Measurements from ENCODE around the gene ADGRE1.

ADGRE1 gene

DNA sequence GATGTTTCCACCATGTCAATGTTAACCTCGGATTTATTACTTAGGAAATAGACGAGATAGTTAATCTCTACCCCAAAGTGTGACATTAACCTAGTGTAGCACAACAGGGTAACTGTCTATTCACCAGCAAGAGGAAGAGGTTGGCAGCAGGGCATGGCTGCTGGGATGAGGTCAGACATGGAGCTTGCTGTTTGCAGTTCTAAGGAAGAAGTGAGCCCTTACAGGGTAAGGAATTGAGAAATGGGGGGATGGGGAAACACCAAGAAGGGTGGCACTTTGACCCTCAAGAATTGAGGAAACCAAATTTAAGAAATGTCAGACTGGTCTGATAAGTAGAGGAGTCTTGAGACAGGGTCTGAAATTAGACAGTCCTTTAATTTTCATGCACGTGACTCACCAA lies 71.4 kb downstream of the ADGRE1 start:
- Histone ChIP-seq H3K23ac (ENCODE audit: low read length) (no peak overlapping the region), H3K27me3 (ENCODE audit: insufficient read depth, low read length) (no peaks in the 10 kb centered on the region), H4K8ac (ENCODE audit: low read depth, low read length) (no peak overlapping the region), H3K36me3 (ENCODE audit: control insufficient read depth in 1 of 2, insufficient read depth in 2 of 2, low read length in 2 of 2) (no peaks in the 10 kb centered on the region), H3K27ac (ENCODE audit: low read depth, low read length) (no peak overlapping the region), H2AFZ (ENCODE audit: insufficient read depth, low read length, poor library complexity) (no peak overlapping the region), H4K12ac (ENCODE audit: low read depth, low read length) (no peak overlapping the region), H3K9me3 (ENCODE audit: insufficient read depth, low read depth, low read length) (peaks cover 9% of the 10 kb centered on the region), H2AK5ac (ENCODE audit: low read length) (no peak overlapping the region), H3K14ac (ENCODE audit: low read length) (no peak overlapping the region), H3K4me2 (ENCODE audit: low read length) (no peak overlapping the region), H3K4me1 (ENCODE audit: control insufficient read depth in 1 of 2, insufficient read depth in 2 of 2, low read length in 2 of 2) (no peaks in the 10 kb centered on the region), H3K9ac (ENCODE audit: low read length) (no peak overlapping the region), H2BK5ac (ENCODE audit: low read depth, low read length, poor library complexity) (no peak overlapping the region), H3K79me1 (ENCODE audit: low read length) (no peaks in the 10 kb centered on the region), H3K4ac (ENCODE audit: low read depth, low read length) (no peak overlapping the region), H3K4me3 (ENCODE audit: low read depth, low read length) (no peak overlapping the region), H4K91ac (ENCODE audit: low read depth, low read length) (no peak overlapping the region), H2BK120ac (ENCODE audit: insufficient read depth, low read length, poor library complexity) (no peak overlapping the region), H3K79me2 (ENCODE audit: control insufficient read depth, insufficient read depth, low read length, poor library complexity) (no peaks in the 10 kb centered on the region), H2BK12ac (ENCODE audit: low read length) (no peak overlapping the region), H3K18ac (ENCODE audit: low read length) (no peak overlapping the region)
- no peak for DNase-seq
- WGBS (ENCODE audit: extremely low coverage, insufficient coverage, insufficient read length), result no CpG with 5 or more reads among the region's 3 CpGs

DNA sequence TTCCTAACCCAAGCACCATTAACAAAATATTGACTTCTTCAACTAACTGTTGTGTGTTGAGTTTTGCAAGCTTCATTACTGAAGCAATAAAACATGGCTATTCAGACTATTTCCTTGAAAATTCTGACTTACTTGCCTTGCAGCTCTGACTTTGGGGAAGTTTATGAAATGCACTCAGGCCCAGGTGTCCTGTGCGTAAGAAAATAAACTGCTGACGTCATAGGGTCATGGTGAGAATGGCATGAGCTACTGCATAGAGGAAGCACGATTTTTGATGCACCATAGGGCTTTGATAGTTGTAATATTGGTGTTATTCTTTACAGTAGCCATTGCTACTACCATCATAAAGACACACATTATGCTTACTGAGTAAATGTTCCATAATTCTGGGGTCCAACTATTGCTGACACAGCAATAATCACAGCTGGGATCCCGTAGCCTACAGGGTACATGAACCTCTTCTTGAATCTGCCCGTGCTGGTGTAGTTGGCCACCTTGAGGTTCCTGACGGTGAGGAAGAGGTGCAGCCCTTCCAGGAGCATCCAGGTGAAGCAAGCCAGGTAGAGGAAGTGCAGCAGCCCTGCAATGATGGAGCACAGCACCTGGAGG lies 76.0 kb downstream of the ADGRE1 start:
- H3K79me2 ChIP-seq (ENCODE audit: control insufficient read depth, insufficient read depth, low read length, poor library complexity), result no peaks in the 10 kb centered on the region
- no peak for DNase-seq
- H3K27ac ChIP-seq (ENCODE audit: low read depth, low read length), result no peak overlapping the region
- no peak overlapping the region for H3K23ac ChIP-seq (ENCODE audit: low read length)
- WGBS (ENCODE audit: extremely low coverage, insufficient coverage, insufficient read length), result no CpG with 5 or more reads among the region's 6 CpGs
- no peak overlapping the region for H4K8ac ChIP-seq (ENCODE audit: low read depth, low read length)
- no peaks in the 10 kb centered on the region for H3K79me1 ChIP-seq (ENCODE audit: low read length)
- no peak overlapping the region for H2BK12ac ChIP-seq (ENCODE audit: low read length)
- no peak overlapping the region for H2BK120ac ChIP-seq (ENCODE audit: insufficient read depth, low read length, poor library complexity)
- no peaks in the 10 kb centered on the region for H3K36me3 ChIP-seq (ENCODE audit: control insufficient read depth in 1 of 2, insufficient read depth in 2 of 2, low read length in 2 of 2)
- no peak overlapping the region for H3K9ac ChIP-seq (ENCODE audit: low read length)
- H4K91ac ChIP-seq (ENCODE audit: low read depth, low read length), result no peak overlapping the region
- H2BK5ac ChIP-seq (ENCODE audit: low read depth, low read length, poor library complexity), result no peak overlapping the region
- no peaks in the 10 kb centered on the region for H3K27me3 ChIP-seq (ENCODE audit: insufficient read depth, low read length)
- no peak overlapping the region for H2AFZ ChIP-seq (ENCODE audit: insufficient read depth, low read length, poor library complexity)
- peaks cover 12% of the 10 kb centered on the region for H3K9me3 ChIP-seq (ENCODE audit: insufficient read depth, low read depth, low read length)
- no peaks in the 10 kb centered on the region for H3K4me1 ChIP-seq (ENCODE audit: control insufficient read depth in 1 of 2, insufficient read depth in 2 of 2, low read length in 2 of 2)
- no peak overlapping the region for H3K4me2 ChIP-seq (ENCODE audit: low read length)
- H2AK5ac ChIP-seq (ENCODE audit: low read length), result no peak overlapping the region
- H3K4me3 ChIP-seq (ENCODE audit: low read depth, low read length), result no peak overlapping the region
- H3K4ac ChIP-seq (ENCODE audit: low read depth, low read length), result no peak overlapping the region
- no peak overlapping the region for H3K14ac ChIP-seq (ENCODE audit: low read length)
- H4K12ac ChIP-seq (ENCODE audit: low read depth, low read length), result no peak overlapping the region
- H3K18ac ChIP-seq (ENCODE audit: low read length), result no peak overlapping the region

DNA sequence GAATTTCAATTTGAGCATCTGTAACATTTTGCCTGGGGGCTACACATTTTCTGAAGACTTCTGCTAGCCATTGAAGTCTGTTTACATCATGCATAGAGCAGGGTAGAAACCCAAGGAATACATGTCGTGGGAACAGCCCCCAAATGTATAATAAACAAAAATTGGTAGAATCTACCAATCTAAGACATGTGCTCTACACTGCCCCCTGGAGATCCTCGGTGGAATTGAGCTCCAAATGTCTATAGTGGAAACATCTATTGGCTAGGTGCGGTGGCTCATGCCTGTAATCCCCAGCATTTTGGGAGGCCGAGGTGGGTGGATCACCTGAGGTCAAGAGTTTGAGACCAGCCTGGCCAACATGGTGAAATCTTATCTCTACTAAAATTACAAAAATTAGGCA lies 76.6 kb downstream of the ADGRE1 start:
- Histone ChIP-seq H3K4ac (ENCODE audit: low read depth, low read length) (no peak overlapping the region), H2AFZ (ENCODE audit: insufficient read depth, low read length, poor library complexity) (no peak overlapping the region), H3K18ac (ENCODE audit: low read length) (no peak overlapping the region), H2BK5ac (ENCODE audit: low read depth, low read length, poor library complexity) (no peak overlapping the region), H3K9me3 (ENCODE audit: insufficient read depth, low read depth, low read length) (peaks cover 11% of the 10 kb centered on the region), H3K27me3 (ENCODE audit: insufficient read depth, low read length) (no peaks in the 10 kb centered on the region), H4K91ac (ENCODE audit: low read depth, low read length) (no peak overlapping the region), H3K36me3 (ENCODE audit: control insufficient read depth in 1 of 2, insufficient read depth in 2 of 2, low read length in 2 of 2) (no peaks in the 10 kb centered on the region), H3K4me1 (ENCODE audit: control insufficient read depth in 1 of 2, insufficient read depth in 2 of 2, low read length in 2 of 2) (no peaks in the 10 kb centered on the region), H3K4me3 (ENCODE audit: low read depth, low read length) (no peak overlapping the region), H3K23ac (ENCODE audit: low read length) (no peak overlapping the region), H4K12ac (ENCODE audit: low read depth, low read length) (no peak overlapping the region), H4K8ac (ENCODE audit: low read depth, low read length) (no peak overlapping the region), H2AK5ac (ENCODE audit: low read length) (no peak overlapping the region), H2BK12ac (ENCODE audit: low read length) (no peak overlapping the region), H3K9ac (ENCODE audit: low read length) (no peak overlapping the region), H3K14ac (ENCODE audit: low read length) (no peak overlapping the region), H3K79me1 (ENCODE audit: low read length) (no peaks in the 10 kb centered on the region), H3K27ac (ENCODE audit: low read depth, low read length) (no peak overlapping the region), H2BK120ac (ENCODE audit: insufficient read depth, low read length, poor library complexity) (no peak overlapping the region), H3K79me2 (ENCODE audit: control insufficient read depth, insufficient read depth, low read length, poor library complexity) (no peaks in the 10 kb centered on the region), H3K4me2 (ENCODE audit: low read length) (no peak overlapping the region)
- WGBS (ENCODE audit: extremely low coverage, insufficient coverage, insufficient read length), result no CpG with 5 or more reads among the region's 4 CpGs
- peak in 1 of 2 donors; percentile 19 for DNase-seq

DNA sequence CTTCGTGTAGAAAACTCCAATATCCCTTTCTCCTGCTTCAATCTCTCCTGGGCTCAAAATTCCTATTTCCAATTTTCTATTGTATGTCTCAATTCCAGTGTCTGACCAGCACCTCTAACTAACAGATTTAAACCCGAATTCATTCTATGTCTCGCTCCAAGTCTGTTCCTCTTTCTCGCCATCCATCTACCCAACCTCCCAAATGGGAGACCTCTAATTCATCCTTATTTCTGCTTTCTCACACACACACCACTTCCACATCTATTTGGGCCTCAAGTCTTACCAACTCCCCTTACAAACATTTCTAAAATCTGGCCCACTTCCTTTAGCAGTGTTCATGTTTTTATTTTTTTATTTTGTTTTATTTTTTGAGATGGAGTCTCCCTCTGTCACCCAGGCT lies 80.6 kb downstream of the ADGRE1 start:
- Histone ChIP-seq H3K79me1 (ENCODE audit: low read length) (no peaks in the 10 kb centered on the region), H2AK5ac (ENCODE audit: low read length) (no peak overlapping the region), H3K18ac (ENCODE audit: low read length) (no peak overlapping the region), H3K36me3 (ENCODE audit: control insufficient read depth in 1 of 2, insufficient read depth in 2 of 2, low read length in 2 of 2) (no peaks in the 10 kb centered on the region), H3K9me3 (ENCODE audit: insufficient read depth, low read depth, low read length) (peaks cover 24% of the 10 kb centered on the region), H3K4me2 (ENCODE audit: low read length) (no peak overlapping the region), H2BK12ac (ENCODE audit: low read length) (no peak overlapping the region), H3K27me3 (ENCODE audit: insufficient read depth, low read length) (no peaks in the 10 kb centered on the region), H3K23ac (ENCODE audit: low read length) (no peak overlapping the region), H3K79me2 (ENCODE audit: control insufficient read depth, insufficient read depth, low read length, poor library complexity) (no peaks in the 10 kb centered on the region), H4K12ac (ENCODE audit: low read depth, low read length) (no peak overlapping the region), H4K8ac (ENCODE audit: low read depth, low read length) (no peak overlapping the region), H3K4me3 (ENCODE audit: low read depth, low read length) (no peak overlapping the region), H2AFZ (ENCODE audit: insufficient read depth, low read length, poor library complexity) (no peak overlapping the region), H3K4ac (ENCODE audit: low read depth, low read length) (no peak overlapping the region), H3K4me1 (ENCODE audit: control insufficient read depth in 1 of 2, insufficient read depth in 2 of 2, low read length in 2 of 2) (no peaks in the 10 kb centered on the region), H3K9ac (ENCODE audit: low read length) (no peak overlapping the region), H2BK5ac (ENCODE audit: low read depth, low read length, poor library complexity) (no peak overlapping the region), H3K14ac (ENCODE audit: low read length) (no peak overlapping the region), H2BK120ac (ENCODE audit: insufficient read depth, low read length, poor library complexity) (no peak overlapping the region), H3K27ac (ENCODE audit: low read depth, low read length) (no peak overlapping the region), H4K91ac (ENCODE audit: low read depth, low read length) (no peak overlapping the region)
- DNase-seq, result no peak
- WGBS (ENCODE audit: extremely low coverage, insufficient coverage, insufficient read length), result 100% methylated on average over 3 of the region's 4 CpGs
